Stimulated activated CD8-positive, alpha-beta memory T cell treated with anti-CD3 and anti-CD28 coated beads, Interleukin-15, amount 100 ng/mL, for 24 hours (primary cell): Measurements from ENCODE around the gene PRG3.
"Not testable (repeated sequence)": the region's sequence is repeated elsewhere in the genome, so short reads cannot be mapped to it uniquely, and the experiment has no call there.

Experiments used
- DNase-seq: peaks from one replicate; pipeline ENCODE4 v3.0.0-alpha.2; 2020; ENCODE audit warnings: low read depth

Gene PRG3

DNA sequence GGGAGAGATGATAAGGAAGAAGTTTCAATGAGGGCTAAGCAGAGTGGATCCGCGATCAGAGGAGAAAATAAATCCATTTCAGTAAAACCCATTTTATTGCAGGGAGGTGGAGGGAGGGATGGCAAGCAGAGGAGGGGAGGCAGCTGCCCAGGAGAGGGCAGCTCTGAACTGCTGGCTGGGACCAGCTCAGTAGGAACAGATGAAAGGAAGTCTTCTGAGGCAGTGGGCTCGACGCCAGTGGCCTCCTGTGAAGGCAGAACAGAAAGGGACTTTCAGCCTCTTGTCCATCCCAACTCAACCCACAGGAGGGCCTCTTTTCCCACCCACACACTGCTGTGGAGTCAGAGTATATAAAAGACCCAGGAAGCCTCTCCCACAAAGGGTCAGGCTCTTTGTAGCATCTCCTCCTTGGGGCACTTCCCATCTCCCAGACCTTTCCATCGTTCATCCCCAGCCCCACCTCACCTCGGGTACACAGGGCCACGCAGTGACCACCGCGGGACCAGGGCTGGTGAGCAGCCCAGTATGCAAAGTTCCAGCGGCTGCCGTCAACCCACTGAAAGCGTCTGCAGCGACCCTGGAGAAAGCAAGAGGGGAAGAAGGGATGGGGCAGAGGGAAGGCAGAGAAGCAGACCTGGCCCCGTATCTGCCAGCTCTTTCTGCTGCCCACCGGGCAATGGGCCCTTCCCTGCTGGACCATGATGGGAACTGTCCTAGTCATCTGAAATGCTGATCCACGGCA is 6.5 kb upstream of the PRG3 start:
- DNase-seq: no peak

DNA sequence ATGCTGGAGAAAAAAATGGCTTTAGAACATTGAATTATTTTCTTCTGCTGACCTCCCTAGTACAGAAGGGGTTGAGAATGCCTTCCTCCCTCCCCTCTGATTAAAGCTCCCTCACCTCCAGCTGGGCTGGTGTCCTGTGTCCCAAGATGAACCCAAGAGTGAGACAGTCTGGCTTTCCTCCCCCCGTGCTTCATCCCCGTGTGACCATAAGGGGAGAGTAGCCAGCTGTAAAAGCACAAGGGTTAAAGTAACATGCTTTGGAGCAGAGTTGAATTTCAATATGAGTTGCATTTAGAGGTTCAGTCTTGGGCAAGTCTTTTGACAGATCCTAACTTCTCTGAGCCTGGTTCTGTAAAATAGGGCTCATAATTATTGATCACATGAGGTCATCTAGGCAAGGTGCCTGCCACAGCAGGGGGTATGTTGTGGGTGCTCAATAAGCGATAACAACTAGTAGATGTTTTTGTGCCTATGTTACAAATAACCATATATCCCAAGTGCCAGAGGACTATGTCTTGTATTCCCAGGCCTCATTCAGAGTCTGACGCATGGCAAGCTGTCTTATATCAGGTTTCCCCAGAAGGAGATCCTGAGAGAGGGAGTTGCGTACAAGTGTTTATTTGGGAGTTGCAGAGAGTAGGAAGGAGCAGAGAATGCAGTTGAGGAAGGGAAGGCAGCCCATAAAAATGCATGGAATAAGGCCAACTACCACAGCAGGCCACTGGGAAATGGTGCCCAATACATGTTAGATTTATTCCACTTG is 5.4 kb upstream of the PRG3 start:
- DNase-seq: no peak

- DNase-seq: no peak
Observed at GRCh38 chr11:57379732-57380131, 1.2 kb downstream of the PRG3 start.

- no peak for DNase-seq
Observed at GRCh38 chr11:57378186-57378585, 2.8 kb downstream of the PRG3 start.

DNA sequence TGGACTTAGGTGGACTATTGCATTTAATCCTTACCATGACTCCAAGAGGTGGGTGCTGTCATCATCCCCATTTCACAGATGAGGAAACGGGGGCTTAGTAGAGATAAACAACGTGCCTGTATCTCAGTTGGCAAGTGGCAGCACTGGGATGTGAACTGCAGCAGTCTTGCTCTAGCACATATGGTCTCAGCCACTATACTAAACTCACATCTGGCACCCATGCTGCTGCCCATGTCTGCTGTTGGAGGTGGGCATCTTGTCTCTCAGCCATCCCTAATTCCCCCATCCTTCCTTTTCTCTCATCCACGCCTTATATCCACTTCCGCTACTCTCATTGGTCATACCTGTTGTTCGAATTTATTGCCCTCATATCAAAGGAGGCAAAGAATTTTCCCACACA is 3.8 kb downstream of the PRG3 start:
- no peak for DNase-seq

DNA sequence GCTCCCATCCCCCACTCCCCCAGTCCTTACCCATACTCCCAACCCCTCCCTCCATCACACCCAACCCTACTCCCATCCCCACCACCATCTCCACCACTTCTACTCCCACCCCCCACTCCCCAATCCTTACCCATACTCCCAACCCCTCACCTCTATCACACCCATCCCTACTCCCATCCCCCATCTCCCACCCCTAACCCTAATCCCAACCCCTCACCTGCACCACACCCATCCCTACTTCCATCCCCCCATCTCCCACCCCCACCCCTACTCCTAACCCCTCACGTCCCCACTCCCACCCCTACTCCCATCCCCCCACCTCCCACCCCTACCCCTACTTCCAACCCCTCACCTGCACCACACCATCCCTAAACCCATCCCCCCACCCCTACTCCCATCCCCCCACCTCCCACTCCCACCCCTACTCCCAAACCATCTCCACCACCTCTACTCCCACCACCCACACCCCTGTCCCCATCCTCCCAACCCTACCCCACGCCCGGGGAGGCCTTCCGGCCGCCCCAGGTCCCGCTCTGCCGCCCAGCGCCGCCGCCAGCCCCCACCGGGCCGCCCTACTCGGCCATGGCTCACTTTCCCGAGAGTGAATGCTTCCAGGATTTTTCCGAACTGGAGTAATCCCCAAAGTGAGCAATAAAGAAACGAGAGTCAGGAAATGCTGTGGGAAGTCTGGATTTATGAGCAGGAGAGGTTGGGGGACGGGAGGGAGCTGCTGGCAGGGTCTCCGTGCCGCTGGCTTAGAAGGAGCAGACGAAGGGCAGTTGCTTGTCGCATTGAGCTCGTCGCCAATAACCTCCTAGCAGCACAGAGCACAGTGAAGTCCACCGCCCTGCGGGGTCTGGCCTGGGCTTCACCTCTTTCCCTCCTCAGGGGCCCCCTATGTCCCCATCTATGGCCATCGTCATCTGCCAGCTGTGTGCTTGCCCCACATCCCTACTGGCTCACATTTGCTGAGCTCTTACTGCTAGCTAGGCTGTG is 4.6 kb downstream of the PRG3 start:
- DNase-seq: no peak

DNA sequence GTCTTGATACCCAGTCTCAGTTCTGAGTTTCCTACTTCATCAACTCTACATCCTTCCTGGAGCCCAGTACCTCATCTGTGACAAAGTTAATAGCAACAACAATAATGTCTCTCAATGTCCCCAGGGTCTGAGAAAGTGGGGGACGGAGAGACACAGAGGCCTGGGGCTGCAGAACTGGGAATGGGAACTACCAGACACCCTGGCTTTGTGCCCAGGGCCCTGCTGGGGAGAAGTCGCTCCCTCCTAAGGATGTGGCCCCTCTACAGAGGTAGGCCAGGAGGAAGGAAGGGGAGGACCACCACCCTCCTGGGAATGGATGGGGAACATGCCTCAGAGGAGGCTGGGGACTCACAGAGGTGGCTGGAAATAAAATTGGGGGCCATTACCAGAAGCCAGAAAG is 5.5 kb downstream of the PRG3 start:
- DNase-seq: no peak

DNA sequence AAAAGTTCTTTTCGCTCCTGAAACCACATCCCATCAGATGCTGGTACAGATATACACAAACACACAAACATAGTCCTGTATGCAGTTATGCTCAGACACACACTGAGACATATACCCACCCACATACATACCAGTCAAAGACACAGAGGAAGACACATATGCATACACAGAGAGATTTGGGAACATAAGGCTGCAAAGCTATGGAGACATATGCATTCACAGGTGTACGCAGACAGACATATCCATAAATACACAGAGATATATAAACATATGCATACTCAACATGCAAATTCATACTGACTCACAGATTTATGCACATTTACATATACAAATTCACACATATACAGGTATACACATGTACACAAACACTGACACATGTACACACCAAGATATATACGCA is 6.0 kb downstream of the PRG3 start:
- no peak for DNase-seq

GRCh38 chr11:57373146-57373545 is 7.8 kb downstream of the PRG3 start:
- no peak for DNase-seq

GRCh38 chr11:57370941-57371340 is 10.0 kb downstream of the PRG3 start:
- DNase-seq: no peak

- DNase-seq: no peak
Observed at GRCh38 chr11:57370251-57370650, 10.7 kb downstream of the PRG3 start.

DNA sequence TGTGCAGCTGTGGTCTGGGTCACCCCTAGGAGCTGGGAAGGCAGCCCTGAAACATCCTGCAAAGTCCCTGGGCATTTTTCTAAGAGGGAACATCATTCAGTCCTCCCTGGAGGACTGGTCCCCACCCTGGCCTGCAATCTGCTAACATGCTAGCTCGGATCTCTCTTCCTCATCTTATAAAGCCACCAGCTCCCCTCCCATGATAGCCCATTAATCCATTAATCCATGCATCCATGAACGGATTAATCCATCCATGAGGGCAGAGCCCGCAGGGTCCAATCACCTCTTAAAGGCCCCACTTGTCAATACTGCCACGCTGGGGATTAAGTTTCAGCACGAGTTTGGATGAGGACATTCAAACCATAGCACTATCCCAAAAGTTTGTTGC is 12.1 kb downstream of the PRG3 start:
- DNase-seq: no peak

- DNase-seq: no peak
Observed at GRCh38 chr11:57368106-57368844, 12.7 kb downstream of the PRG3 start.

DNA sequence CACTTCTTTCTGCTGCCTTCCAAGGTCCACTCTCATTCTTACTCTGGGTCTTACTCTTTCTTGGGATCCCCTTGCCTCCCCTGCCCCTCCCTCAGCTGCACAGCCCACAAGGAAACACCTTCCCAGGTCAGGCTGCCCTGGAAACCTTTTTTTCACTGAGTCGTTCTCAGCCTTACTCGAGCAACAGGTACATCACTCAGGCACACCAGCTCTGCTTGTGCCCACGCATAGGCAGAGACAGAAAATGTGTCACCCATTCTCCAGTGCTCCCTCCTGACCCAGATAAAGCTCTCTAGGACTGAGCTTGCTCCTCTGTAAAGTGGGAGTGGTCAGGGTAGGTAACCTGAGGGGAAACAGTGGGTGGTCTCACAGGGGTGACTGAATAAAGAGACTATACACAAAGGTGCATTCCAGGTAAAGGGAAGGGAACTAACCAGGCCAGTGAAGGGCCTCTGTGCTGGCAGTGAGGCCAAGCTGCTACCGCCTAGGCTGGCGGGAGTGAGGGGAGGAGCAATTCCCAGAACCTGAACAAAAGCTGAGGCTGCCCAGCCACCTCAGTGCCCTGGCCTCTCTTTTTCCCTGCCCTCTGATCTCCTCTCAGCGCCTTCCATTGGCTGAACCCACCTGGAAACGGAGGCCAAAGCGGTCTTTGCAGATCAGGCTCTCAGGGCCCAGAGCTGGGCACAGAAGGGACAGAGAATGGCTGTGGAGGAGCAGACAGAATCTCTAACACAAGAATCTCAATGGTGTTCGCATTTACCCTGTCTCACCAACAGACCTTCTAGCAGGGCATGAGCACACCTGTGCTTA is 15.9 kb downstream of the PRG3 start:
- DNase-seq: no peak

DNA sequence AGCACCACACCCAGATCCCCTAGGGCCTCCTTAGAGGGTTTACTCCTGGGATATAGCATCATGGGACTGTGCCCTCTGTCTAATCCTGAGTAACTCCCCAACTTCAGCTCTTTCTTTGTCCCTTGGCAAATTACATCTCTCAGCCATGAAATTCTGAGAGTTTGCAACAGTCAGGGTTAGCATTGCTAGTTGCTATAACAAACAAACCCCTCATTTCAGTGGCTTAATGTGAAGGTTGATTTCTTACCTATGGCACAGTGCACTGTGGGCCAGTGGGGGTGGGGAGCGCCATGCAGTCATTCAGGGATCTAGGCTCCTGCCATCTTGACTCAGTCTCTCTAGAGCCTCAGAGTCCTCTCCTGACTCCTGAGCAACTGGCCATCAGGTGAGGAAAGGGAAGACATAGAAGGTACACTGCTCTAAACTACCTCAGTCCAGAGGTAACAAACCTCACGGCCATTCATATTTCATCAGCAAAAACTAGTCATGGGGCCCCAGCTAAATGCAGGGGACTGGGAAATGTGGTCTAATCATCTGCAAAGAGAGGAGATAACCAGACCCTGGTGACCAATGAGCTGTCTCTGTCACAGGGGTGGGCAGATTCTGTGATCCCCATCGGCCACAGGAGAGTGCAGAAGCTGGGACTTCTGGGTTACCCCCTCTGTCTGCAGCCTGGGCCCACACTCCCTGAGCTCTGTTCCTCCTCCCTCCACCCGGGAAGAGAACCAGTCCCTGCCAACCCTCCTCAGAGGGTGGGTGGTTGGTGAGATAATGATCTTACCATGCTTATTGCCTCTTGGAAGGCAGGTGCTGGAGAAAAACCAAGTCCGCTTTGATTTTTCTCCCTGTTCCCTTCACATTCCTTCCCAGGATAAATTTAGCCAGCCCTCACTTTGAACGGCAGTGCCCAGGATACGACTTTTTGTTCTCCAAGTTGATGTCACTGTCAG is 17.5 kb downstream of the PRG3 start:
- no peak for DNase-seq

DNA sequence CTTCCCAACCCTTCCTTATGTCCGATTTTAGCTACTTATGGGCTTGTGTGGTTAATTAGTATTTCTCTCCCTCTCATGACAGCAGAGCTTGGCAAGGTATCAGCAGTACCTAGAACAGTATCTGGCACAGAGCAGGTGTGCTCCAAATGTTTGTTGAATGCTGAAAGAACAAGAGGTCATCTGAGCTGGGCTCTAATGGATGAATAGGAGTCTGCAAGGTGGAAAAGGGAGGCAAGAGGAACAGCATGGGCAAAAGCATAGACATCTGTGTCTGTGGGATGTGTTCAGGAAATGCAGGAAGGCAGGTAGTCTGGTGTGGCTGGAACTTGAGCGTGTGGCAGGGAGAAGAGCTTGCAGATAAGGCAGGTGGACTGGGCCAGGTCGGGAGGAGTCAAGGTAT is 19.0 kb downstream of the PRG3 start:
- DNase-seq: no peak

GRCh38 chr11:57361420-57361819 is 19.5 kb downstream of the PRG3 start:
- DNase-seq: not testable (repeated sequence)

DNA sequence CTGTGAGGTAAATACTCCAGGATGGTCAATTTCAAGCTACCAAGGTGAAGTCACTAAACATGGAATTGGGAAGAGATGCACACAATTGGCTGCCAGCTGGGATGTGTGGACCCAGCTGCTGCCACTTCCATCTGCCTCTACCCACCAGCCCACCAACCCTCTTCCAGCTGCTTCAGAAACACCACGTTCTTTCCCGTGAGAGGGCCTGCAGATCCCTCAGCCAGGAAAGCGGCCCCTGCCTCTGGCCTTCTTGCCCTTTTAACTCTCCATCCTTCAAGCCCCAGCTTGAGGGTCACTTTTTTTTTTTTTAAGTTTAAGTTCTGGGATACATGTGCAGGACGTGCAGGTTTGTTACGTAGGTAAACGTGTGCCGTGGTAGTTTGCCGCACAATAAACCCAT is 20.0 kb downstream of the PRG3 start:
- no peak for DNase-seq

DNA sequence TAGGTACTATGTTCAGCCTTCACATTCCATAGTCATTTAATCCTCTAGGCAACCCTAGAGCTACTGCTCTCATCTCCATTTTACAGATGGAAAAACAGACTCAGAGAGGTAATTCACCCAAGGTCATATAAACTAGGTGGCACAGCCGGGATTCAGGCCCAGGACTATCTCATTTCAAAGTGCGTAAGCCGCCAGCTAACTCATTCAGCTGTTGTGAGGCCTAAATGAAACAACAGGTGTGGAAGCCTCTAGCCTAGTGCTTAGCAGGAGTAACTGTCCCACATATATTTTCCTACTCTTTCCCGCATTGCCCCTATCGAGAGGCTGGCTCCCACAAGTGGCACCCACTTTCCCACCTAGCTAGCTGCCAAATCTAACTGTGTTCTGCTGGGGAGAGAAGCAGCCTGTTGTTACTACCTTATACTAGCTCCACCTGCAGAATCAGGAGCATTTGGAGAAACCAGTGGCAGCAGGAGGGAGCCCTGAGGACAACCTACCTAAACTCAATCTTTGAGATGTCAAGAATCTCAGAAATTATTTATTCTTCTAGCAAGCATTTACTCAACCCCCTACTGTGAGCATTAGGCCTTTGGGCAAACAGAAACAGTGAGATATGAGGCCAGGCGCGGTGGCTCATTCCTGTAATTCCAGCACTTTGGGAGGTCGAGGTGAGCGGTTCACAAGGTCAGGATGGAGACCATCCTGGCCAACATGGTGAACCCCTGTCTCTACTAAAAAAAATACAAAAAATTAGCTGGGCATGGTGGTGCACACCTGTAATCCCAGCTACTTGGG is 20.9 kb downstream of the PRG3 start:
- no peak for DNase-seq
